OCI-LY1 (cell line): ENCODE data around the gene BCAP31.

Experiments
- EZH2 ChIP-seq: fragments of 200-600 bp; sonication (generic), shearing (Covaris generic); IDR thresholded peaks from 2 replicates; pipeline ENCODE4 v1.8.0; 2017; ENCODE audit warnings: borderline replicate concordance, mixed run types, mild to moderate bottlenecking, antibody characterized with exemption, low read length, moderate library complexity, mixed read lengths
- TF ChIP-seq, protein P1 (sequence below): fragments of 200-600 bp; sonication (generic), shearing (Covaris generic); IDR thresholded peaks from 2 replicates; pipeline ENCODE4 v1.5.1; 2017; ENCODE audit warnings: mild to moderate bottlenecking, antibody characterized with exemption, low read length, moderate library complexity, mixed read lengths

DNA sequence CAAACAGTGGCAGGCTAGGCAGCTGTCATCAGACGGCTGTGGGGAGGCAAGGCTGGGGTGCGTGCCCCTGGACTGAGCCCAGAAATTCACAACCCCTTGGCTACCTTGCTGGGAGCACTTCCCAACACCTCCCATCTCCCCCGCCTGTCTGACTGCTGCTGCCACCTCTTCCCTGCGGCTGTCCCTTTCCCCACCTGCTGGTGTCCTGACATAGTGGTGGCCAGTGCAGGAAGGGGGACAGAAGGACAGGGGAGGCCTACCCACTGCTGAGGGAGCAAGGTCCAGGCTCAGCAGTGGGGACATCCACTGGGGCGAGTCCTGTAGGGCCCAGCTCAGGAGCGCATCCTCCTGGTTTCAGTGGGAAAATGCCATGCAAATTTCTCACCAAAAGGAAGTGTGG lies 3.9 kb upstream of the BCAP31 start:
- TF ChIP-seq, protein P1, sequence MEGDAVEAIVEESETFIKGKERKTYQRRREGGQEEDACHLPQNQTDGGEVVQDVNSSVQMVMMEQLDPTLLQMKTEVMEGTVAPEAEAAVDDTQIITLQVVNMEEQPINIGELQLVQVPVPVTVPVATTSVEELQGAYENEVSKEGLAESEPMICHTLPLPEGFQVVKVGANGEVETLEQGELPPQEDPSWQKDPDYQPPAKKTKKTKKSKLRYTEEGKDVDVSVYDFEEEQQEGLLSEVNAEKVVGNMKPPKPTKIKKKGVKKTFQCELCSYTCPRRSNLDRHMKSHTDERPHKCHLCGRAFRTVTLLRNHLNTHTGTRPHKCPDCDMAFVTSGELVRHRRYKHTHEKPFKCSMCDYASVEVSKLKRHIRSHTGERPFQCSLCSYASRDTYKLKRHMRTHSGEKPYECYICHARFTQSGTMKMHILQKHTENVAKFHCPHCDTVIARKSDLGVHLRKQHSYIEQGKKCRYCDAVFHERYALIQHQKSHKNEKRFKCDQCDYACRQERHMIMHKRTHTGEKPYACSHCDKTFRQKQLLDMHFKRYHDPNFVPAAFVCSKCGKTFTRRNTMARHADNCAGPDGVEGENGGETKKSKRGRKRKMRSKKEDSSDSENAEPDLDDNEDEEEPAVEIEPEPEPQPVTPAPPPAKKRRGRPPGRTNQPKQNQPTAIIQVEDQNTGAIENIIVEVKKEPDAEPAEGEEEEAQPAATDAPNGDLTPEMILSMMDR = no peak
- no peak for TF ChIP-seq EZH2
